Measurements from ENCODE around the gene MRPL4. TPM values are rescaled to one million over a fixed set of nuclear protein-coding genes. Genes with fewer than 3 reads are reported as not detected.

MRPL4 gene
- total RNA-seq, 1 donor from 2014 or later = 75.4 TPM

DNA sequence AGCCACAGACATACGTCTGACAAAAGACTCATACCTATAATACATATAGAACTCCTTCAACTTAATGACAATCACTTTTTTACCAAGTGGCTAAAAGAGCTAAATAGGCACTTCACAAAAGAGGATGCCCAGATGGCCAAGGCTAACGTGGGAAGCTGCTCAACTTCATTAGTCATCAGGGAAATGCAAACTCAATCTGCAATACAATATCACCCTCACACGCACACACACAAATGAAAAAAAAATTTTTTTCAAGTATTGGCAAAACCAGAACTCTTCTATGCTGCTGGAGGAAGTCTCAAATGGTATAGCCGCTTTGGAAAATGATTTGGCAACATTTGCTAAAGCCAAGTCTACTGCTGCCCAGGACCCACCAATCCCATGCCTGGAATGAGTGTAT is 42.7 kb upstream of the MRPL4 start:
- no peaks in the 10 kb centered on the region for H3K36me3 Mint-ChIP-seq (ENCODE audit: low read depth)
- no peaks in the 10 kb centered on the region for H3K9me3 Mint-ChIP-seq
- TF ChIP-seq, protein P1, sequence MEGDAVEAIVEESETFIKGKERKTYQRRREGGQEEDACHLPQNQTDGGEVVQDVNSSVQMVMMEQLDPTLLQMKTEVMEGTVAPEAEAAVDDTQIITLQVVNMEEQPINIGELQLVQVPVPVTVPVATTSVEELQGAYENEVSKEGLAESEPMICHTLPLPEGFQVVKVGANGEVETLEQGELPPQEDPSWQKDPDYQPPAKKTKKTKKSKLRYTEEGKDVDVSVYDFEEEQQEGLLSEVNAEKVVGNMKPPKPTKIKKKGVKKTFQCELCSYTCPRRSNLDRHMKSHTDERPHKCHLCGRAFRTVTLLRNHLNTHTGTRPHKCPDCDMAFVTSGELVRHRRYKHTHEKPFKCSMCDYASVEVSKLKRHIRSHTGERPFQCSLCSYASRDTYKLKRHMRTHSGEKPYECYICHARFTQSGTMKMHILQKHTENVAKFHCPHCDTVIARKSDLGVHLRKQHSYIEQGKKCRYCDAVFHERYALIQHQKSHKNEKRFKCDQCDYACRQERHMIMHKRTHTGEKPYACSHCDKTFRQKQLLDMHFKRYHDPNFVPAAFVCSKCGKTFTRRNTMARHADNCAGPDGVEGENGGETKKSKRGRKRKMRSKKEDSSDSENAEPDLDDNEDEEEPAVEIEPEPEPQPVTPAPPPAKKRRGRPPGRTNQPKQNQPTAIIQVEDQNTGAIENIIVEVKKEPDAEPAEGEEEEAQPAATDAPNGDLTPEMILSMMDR (conservative IDR thresholded peaks at IDR 0.05) = no peak
- no peaks in the 10 kb centered on the region for H3K27me3 Mint-ChIP-seq (ENCODE audit: low read depth)
- no peak overlapping the region for H3K4me3 Mint-ChIP-seq
- DNase-seq (ENCODE audit: low read depth, low spot score) = no peak
- no peak overlapping the region for H3K27ac Mint-ChIP-seq (ENCODE audit: unreplicated experiment)
- H3K4me1 Mint-ChIP-seq = no peaks in the 10 kb centered on the region

DNA sequence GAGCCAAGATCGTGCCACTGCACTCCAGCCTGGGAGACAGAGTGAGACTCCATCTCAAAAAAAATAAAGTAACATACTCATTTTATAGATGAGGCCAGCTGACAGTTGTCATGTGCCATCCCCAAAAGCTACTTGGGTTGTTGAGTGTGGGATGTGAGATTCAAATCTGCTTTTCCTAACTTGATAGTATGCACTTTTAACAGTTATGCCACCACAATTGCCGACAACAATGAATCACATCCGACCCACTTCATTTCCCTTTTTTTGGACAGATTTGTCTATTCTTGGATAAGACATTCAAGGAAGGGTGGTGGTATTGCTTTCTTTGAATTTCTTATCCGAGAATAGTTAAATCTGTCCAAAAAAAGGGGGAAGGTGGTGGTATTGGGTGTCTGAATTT is 41.0 kb upstream of the MRPL4 start:
- no peaks in the 10 kb centered on the region for H3K27me3 Mint-ChIP-seq (ENCODE audit: low read depth)

DNA sequence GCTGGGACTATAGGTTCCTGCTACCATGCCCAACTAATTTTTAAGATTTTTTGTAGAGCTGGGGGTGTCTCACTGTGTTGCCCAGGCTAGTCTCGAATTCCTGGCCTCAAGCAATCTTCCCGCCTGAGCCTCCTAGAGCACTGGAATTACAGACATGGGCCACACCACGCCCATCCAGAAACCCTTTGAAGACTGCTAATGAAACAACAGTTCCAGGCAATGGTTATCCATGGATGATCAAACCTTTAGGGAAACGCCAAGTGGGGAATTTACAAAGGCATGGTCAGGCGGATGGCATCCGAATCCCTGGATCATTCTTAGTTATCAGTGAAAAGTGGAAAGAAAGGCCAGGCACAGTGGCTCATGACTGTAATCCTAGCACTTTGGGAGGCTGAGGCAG is 40.3 kb upstream of the MRPL4 start:
- H3K27ac Mint-ChIP-seq (ENCODE audit: unreplicated experiment) = no peak overlapping the region
- no peak for DNase-seq (ENCODE audit: low read depth, low spot score)
- no peak overlapping the region for H3K4me3 Mint-ChIP-seq
- H3K4me1 Mint-ChIP-seq = no peaks in the 10 kb centered on the region
- TF ChIP-seq, protein P1 (conservative IDR thresholded peaks at IDR 0.05) = no peak
- no peaks in the 10 kb centered on the region for H3K36me3 Mint-ChIP-seq (ENCODE audit: low read depth)
- no peaks in the 10 kb centered on the region for H3K9me3 Mint-ChIP-seq
- no peaks in the 10 kb centered on the region for H3K27me3 Mint-ChIP-seq (ENCODE audit: low read depth)

More for the DNA sequence above, 41.0 kb upstream of the MRPL4 start:
- H3K4me1 Mint-ChIP-seq = no peaks in the 10 kb centered on the region
- TF ChIP-seq, protein P1 (conservative IDR thresholded peaks at IDR 0.05) = no peak
- H3K27ac Mint-ChIP-seq (ENCODE audit: unreplicated experiment) = no peak overlapping the region
- H3K36me3 Mint-ChIP-seq (ENCODE audit: low read depth) = no peaks in the 10 kb centered on the region
- H3K9me3 Mint-ChIP-seq = no peaks in the 10 kb centered on the region
- DNase-seq (ENCODE audit: low read depth, low spot score) = no peak
- H3K4me3 Mint-ChIP-seq = no peak overlapping the region

DNA sequence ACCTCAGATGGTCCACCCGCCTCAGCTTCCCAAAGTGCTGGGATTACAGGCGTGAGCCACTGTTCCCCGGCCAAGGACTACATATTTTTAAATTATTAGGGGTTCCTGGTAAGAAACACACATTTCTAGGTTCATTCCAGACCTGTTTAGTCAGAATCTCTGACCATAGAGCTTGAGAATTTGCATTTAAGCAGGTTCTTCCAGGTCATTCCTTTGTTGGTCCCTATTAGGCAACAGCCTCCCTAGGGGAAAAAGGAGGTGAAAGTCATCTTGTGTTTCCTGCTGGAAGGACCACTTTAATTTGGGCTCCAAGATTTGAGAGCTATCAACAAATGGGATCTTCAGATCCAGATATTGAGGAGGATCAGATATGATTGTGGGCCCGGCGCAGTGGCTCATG is 37.2 kb upstream of the MRPL4 start:
- H3K27me3 Mint-ChIP-seq (ENCODE audit: low read depth) = no peaks in the 10 kb centered on the region
- no peak overlapping the region for H3K4me3 Mint-ChIP-seq
- TF ChIP-seq, protein P1 (conservative IDR thresholded peaks at IDR 0.05) = no peak
- no peaks in the 10 kb centered on the region for H3K4me1 Mint-ChIP-seq
- no peak for DNase-seq (ENCODE audit: low read depth, low spot score)
- no peaks in the 10 kb centered on the region for H3K9me3 Mint-ChIP-seq
- H3K36me3 Mint-ChIP-seq (ENCODE audit: low read depth) = no peaks in the 10 kb centered on the region
- no peak overlapping the region for H3K27ac Mint-ChIP-seq (ENCODE audit: unreplicated experiment)

DNA sequence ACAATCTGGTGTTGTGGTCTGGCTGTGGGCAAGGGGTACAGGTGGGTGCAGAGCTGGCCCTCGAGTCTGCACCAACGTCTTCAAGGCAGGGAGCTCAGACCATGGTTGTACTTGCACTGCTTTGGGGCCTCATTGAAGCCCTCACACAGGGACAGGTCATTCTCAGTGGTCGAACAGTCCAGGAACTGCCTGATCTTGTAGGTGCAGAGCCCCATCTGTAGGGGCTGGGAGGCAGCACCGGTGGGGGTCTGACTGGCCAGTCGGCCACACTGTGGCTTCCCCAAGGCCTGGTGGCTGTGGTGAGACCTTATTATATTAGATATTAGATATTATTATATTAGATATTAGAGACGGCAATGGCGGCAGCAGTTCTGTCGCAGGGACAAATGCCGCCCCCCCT is 34.9 kb upstream of the MRPL4 start:
- TF ChIP-seq, protein P1 (conservative IDR thresholded peaks at IDR 0.05) = no peak

DNA sequence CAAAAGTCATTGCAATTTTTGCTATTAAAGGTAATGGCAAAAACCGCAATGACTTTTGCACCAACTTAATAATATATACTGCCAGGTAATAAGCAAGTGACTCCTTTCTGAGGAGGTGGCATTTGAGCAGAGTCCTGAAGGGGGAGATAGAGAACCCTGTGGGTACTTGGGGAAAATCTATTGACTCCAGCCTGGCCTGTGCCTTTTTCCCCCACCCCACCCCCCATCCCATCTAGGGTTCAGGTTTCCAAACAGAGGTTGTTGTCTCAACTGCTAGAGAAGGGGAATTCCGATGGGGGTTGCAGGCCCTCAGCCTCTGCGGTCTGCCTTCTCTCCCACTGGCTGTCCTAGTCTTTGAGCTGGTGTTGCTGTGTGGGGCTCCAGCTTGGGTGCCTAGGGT is 32.3 kb upstream of the MRPL4 start:
- no peak overlapping the region for H3K27ac Mint-ChIP-seq (ENCODE audit: unreplicated experiment)
- no peak for DNase-seq (ENCODE audit: low read depth, low spot score)

More for the DNA sequence above, 34.9 kb upstream of the MRPL4 start:
- H3K4me3 Mint-ChIP-seq = no peak overlapping the region
- DNase-seq (ENCODE audit: low read depth, low spot score) = no peak
- no peaks in the 10 kb centered on the region for H3K27me3 Mint-ChIP-seq (ENCODE audit: low read depth)
- H3K36me3 Mint-ChIP-seq (ENCODE audit: low read depth) = no peaks in the 10 kb centered on the region
- H3K9me3 Mint-ChIP-seq = no peaks in the 10 kb centered on the region
- no peaks in the 10 kb centered on the region for H3K4me1 Mint-ChIP-seq
- H3K27ac Mint-ChIP-seq (ENCODE audit: unreplicated experiment) = no peak overlapping the region

More for the DNA sequence above, 32.3 kb upstream of the MRPL4 start:
- TF ChIP-seq, protein P1 (conservative IDR thresholded peaks at IDR 0.05) = peak; percentile 42
- H3K4me1 Mint-ChIP-seq = peaks cover under 1% of the 10 kb centered on the region
- H3K36me3 Mint-ChIP-seq (ENCODE audit: low read depth) = peaks cover 5% of the 10 kb centered on the region
- H3K9me3 Mint-ChIP-seq = no peaks in the 10 kb centered on the region
- H3K27me3 Mint-ChIP-seq (ENCODE audit: low read depth) = no peaks in the 10 kb centered on the region
- no peak overlapping the region for H3K4me3 Mint-ChIP-seq
